Lower leg skin (tissue), 4 donors: ENCODE results near the gene SLC5A11. TPM values are rescaled to one million over a fixed set of nuclear protein-coding genes. Genes with fewer than 3 reads are reported as not detected.
"Not testable (repeated sequence)": the region's sequence is repeated elsewhere in the genome, so short reads cannot be mapped to it uniquely, and the experiment has no call there.

ENCODE experiments used
- DNase-seq, 2 donors: peaks; one replicate each; pipeline ENCODE4 v3.0.0-alpha.2; 2019; ENCODE audit warnings: low spot score in 2 of 2
- H3K4me3 ChIP-seq: fragments of 200-600 bp; sonication (generic); 2 replicates; pipeline ENCODE4 v1.5.1; 2017; ENCODE audit warnings: mild to moderate bottlenecking, low read depth; ENCODE audit not compliant: poor library complexity, severe bottlenecking
- POLR2A ChIP-seq, 2 donors: fragments of 450-650 bp; IDR thresholded peaks; one replicate each; pipeline ENCODE4 v1.6.1; 2016 to 2017; ENCODE audit warnings: antibody characterized with exemption in 2 of 2, mild to moderate bottlenecking in 1 of 2, moderate library complexity in 1 of 2
- WGBS, 2 donors: methylation state at CpG; one replicate each; pipeline ENCODE4 v1.1.5; 2018; 5-methylcytosine and 5-hydroxymethylcytosine counted together
- intact Hi-C: fragments of 100-400 bp; cut with DNase I; formaldehyde crosslinking; loops from one replicate; pipeline ENCODE4 v1.15.0; 2023; ENCODE audit warnings: low total_unique reads
- total RNA-seq, 4 donors: library from RNA; depleted of rRNA; stranded (reverse); fragments of >200 nt; gene quantifications; one replicate each; pipeline ENCODE4 v1.1.0, GENCODE V29; 2016
- TF ChIP-seq, protein P1 (sequence below), 3 donors: fragments of 450-650 bp; IDR thresholded peaks; one replicate each; pipeline ENCODE4 v1.5.1; 2016; ENCODE audit warnings: antibody characterized with exemption in 3 of 3, mild to moderate bottlenecking in 3 of 3, moderate library complexity in 2 of 3

Gene SLC5A11
- total RNA-seq, 4 donors from 2014 or later, result not detected

DNA sequence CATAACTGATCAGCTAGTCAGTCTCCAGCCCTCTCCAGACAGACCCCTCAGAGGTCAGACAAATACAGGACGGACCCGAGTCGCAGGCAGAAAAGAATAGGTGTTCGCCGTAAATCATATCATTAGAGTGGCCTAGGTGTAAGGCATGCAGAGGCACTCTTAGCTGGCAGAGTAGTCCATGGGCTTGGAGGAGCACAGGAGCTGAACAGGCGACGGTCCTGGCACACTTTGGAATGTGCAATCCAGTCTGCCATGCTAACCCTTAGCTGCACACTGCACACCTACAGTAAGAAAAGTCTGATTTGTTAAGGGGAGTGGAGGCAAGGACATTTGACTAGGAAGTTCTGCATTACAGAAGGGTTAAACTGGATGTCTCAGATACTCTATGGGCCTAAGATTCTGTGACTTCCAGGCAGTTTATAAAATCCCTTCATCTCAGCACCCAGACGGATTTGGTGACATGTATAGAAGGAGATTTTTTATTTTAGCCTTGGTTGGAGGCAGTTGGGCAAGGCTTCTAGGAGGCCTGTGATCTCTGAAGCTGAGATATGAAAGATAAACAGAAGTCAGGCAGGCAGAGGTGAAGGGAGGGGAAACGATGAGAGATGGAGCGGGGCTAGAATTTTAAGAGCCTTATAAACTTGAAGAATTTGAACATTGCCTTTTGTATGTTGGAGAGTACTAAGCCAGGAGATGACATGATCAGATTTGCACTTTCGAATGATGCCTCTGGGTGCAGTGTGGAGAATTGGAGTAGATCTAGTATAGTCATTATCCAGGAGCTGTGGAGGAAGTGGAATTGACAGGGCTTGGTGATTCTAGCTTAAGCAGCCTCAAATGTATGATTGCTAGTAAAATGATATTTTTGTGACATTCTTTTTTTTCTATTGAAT is 34.6 kb upstream of the SLC5A11 start:
- no peak for TF ChIP-seq POLR2A (IDR thresholded peaks at IDR 0.05)
- TF ChIP-seq, protein P1, sequence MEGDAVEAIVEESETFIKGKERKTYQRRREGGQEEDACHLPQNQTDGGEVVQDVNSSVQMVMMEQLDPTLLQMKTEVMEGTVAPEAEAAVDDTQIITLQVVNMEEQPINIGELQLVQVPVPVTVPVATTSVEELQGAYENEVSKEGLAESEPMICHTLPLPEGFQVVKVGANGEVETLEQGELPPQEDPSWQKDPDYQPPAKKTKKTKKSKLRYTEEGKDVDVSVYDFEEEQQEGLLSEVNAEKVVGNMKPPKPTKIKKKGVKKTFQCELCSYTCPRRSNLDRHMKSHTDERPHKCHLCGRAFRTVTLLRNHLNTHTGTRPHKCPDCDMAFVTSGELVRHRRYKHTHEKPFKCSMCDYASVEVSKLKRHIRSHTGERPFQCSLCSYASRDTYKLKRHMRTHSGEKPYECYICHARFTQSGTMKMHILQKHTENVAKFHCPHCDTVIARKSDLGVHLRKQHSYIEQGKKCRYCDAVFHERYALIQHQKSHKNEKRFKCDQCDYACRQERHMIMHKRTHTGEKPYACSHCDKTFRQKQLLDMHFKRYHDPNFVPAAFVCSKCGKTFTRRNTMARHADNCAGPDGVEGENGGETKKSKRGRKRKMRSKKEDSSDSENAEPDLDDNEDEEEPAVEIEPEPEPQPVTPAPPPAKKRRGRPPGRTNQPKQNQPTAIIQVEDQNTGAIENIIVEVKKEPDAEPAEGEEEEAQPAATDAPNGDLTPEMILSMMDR (IDR thresholded peaks at IDR 0.05), result no peak
- intact Hi-C loops, result loop anchor here (5.0 kb wide), 1 partner anchor 1466 kb away; no protein-coding TSS in a partner anchor
- no peak for DNase-seq
- H3K4me3 ChIP-seq, result no peak overlapping the region
- WGBS, 2 donors, result 69 to 80% methylated on average over 11 of the region's 11 CpGs

DNA sequence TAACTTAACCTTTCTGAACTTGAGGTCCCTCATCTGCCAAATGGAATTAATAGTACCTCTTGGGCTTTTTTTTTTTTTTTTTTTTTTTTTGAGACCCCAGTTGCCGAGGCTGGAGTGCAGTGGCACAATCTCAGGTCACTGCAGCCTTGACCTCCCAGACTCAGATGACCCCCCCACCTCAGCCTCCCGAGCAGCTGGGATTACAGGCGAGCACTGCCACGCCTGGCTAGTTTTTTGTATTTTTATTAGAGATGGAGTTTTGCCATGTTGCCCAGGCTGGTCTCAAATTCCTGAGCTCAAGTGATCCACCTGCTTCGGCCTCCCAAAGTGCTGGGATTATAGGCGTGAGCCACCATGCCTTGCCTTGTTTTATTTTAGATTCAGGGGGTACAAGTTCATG is 33.0 kb upstream of the SLC5A11 start:
- not testable (repeated sequence) for DNase-seq, H3K4me3 ChIP-seq
- WGBS, 2 donors, result 89 to 94% methylated on average over 6 of the region's 6 CpGs
- intact Hi-C loops, result loop anchor here (5.0 kb wide), 1 partner anchor 1464 kb away; no protein-coding TSS in a partner anchor

DNA sequence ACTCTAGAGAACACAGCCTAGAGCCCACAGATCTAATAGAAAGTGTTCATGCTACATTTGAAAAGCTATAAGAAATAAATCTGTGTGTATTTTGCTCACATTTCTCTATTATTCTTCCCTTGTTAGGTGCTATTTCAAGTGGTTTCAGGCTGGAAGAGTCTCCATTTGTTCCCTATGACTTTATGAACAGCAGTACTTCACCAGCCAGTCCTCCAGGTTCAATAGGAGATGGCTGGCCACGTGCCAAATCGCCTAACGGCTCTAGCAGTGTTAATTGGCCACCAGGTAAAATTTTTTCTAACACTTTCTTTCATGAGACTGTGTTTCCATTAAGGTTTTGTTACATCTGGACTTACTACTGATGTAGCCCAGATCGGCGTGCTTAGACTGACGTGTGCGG is 30.7 kb upstream of the SLC5A11 start:
- WGBS, 2 donors, result 78 to 83% methylated on average over 7 of the region's 7 CpGs
- no peak overlapping the region for H3K4me3 ChIP-seq
- DNase-seq, result no peak
- TF ChIP-seq POLR2A (IDR thresholded peaks at IDR 0.05), result no peak
- TF ChIP-seq, protein P1 (IDR thresholded peaks at IDR 0.05), result no peak
- intact Hi-C loops, result no loop called here

DNA sequence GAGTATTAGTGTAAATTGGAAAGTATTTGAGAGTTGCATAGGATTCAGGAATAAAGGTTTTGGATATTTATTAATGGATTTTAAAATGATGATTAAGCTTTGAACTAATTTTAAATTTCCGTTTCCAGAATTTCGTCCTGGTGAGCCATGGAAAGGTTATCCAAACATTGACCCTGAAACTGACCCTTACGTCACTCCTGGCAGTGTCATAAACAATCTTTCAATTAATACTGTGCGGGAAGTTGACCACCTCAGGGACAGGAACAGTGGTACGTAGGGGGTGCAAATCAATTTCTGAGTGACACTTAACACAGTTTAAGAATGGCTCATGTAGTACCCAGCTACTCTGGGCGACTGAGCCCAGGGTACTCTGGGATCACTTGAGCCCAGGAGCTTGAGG is 29.1 kb upstream of the SLC5A11 start:
- no peak overlapping the region for H3K4me3 ChIP-seq
- no peak for DNase-seq
- intact Hi-C loops, result no loop called here
- 92 to 94% methylated on average over 6 of the region's 6 CpGs for WGBS, 2 donors
- TF ChIP-seq, protein P1 (IDR thresholded peaks at IDR 0.05), result no peak
- TF ChIP-seq POLR2A (IDR thresholded peaks at IDR 0.05), result no peak

DNA sequence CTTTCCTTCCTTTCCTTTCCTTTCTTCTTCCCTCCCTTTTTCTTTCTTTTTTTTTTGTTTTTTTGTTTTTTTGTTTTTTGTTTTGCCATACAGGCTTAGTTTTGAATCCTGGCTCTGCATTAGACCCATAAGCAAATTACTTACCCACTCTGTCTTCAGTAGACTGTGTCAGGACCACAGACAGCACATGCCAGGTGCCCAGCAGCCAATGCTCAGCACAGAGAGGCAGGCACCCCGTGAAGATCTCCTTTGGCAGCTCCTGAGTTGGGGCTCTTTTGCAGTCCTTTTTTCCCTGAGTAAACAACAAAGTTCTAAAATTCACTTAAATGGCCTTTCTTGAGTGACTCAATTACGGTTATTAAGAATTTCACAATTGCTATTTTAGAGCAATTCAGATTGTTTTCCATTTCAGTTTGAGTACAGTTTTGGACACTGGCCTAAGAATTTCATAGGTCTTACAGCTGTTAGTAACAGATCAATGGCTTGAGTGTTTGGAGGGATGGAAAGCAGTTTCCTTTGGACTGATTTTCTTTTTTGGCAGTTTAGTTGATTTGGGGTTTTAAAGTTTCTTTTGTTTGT is 26.2 kb upstream of the SLC5A11 start:
- intact Hi-C loops, result no loop called here
- no peak for DNase-seq
- no peak overlapping the region for H3K4me3 ChIP-seq
- TF ChIP-seq, protein P1 (IDR thresholded peaks at IDR 0.05), result no peak
- TF ChIP-seq POLR2A (IDR thresholded peaks at IDR 0.05), result no peak
- WGBS, 2 donors, result 77 to 83% methylated on average over 2 of the region's 2 CpGs

DNA sequence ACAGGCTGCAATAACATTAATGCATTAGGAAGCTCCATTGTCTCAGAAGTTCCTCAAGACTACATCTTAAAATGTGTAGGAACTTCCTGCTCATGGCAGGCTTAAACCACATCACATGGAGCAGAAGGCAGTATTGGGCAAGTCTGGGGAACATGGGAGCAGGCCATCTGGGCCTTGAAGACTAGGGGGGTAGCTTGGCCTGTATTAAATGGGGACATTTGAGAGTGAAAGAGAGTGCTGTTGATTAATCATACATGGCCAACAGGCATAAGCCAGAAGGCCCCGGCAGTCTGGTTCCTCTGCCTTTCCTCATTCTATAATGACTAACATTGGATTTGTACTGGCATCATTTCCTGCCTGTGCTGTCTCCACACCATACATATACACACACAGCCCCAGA is 25.2 kb upstream of the SLC5A11 start:
- WGBS, 2 donors, result 68 to 74% methylated on average over 1 of the region's 1 CpG
- DNase-seq, result no peak
- intact Hi-C loops, result no loop called here
- no peak overlapping the region for H3K4me3 ChIP-seq
- TF ChIP-seq, protein P1 (IDR thresholded peaks at IDR 0.05), result no peak
- no peak for TF ChIP-seq POLR2A (IDR thresholded peaks at IDR 0.05)
